Stimulated activated CD8-positive, alpha-beta memory T cell treated with anti-CD3 and anti-CD28 coated beads, Interleukin-7, amount 100 ng/mL, for 1 hour (primary cell): Measurements from ENCODE around the gene SEMA4B.
A peak's percentile ranks its signal among the peaks of the same experiment; 100 is the strongest.
"Not testable (repeated sequence)": the region's sequence is repeated elsewhere in the genome, so short reads cannot be mapped to it uniquely, and the experiment has no call there.

ENCODE experiments used
- DNase-seq, 2 donors: peaks; one replicate each; pipeline ENCODE4 v3.0.0-alpha.2; 2020; ENCODE audit warnings: low read depth in 2 of 2

The SEMA4B gene, protein sequence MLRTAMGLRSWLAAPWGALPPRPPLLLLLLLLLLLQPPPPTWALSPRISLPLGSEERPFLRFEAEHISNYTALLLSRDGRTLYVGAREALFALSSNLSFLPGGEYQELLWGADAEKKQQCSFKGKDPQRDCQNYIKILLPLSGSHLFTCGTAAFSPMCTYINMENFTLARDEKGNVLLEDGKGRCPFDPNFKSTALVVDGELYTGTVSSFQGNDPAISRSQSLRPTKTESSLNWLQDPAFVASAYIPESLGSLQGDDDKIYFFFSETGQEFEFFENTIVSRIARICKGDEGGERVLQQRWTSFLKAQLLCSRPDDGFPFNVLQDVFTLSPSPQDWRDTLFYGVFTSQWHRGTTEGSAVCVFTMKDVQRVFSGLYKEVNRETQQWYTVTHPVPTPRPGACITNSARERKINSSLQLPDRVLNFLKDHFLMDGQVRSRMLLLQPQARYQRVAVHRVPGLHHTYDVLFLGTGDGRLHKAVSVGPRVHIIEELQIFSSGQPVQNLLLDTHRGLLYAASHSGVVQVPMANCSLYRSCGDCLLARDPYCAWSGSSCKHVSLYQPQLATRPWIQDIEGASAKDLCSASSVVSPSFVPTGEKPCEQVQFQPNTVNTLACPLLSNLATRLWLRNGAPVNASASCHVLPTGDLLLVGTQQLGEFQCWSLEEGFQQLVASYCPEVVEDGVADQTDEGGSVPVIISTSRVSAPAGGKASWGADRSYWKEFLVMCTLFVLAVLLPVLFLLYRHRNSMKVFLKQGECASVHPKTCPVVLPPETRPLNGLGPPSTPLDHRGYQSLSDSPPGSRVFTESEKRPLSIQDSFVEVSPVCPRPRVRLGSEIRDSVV

DNA sequence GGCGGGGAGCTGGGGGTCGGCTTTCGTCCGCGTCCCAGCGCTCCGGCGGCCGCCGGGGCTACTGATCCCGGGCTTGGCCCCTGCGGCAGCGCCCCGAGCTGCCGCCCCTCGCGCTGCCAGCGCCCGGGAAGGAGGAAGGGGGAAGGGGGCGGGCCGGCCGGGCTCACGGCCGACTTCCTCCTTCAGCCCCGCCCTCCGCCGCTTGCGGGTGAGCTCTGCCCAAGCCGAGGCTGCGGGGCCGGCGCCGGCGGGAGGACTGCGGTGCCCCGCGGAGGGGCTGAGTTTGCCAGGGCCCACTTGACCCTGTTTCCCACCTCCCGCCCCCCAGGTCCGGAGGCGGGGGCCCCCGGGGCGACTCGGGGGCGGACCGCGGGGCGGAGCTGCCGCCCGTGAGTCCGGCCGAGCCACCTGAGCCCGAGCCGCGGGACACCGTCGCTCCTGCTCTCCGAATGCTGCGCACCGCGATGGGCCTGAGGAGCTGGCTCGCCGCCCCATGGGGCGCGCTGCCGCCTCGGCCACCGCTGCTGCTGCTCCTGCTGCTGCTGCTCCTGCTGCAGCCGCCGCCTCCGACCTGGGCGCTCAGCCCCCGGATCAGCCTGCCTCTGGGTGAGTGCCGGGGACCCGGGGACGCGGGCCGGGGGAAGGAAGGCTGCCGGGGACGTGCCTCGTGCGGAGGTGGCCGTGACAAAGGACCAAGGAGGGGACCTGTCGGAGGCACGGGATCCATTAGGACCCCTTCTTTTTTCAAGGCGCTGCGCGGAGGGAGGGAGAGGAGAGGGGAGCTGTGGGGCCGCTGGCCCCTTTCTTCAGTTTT is at the start of gene SEMA4B:
TSS of gene SEMA4B (plus strand) at position 201 of the 814 bp plus-strand sequence. CDS start at position 450, 249 bp downstream.
- DNase-seq, result peak in 1 of 2 donors; percentile 41

DNA sequence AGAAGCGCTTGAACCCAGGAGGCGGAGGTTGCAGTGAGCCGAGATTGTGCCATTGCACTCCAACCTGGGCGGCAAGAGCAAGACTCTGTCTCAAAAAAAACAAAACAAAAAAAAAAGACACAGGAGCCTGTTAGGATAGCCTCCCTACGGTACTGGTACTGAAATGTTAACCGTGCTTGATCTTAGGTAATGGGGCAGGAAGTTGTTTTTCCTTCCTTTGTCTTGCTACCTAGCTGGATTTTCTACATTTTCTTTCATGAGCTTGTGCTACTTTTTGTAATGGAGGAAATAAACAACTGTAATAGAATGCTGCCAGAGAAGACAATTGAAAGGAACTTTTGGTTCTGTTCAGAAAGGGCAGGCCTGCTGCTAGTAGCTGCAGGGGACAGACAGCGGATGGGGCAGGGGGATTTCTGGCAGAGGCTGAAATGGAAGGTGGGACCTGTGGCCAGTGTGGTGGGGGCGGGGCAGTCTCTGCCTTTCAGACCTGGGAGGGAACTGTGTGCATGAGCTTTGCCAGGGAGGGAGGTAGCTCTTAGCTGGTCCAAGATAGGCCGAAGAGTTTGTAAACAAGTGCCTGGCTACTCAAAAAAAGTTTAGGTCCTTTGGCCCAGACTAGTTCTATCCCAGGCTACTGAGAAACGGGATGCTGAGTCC is 49.0 kb upstream of the SEMA4B start:
- no peak for DNase-seq

DNA sequence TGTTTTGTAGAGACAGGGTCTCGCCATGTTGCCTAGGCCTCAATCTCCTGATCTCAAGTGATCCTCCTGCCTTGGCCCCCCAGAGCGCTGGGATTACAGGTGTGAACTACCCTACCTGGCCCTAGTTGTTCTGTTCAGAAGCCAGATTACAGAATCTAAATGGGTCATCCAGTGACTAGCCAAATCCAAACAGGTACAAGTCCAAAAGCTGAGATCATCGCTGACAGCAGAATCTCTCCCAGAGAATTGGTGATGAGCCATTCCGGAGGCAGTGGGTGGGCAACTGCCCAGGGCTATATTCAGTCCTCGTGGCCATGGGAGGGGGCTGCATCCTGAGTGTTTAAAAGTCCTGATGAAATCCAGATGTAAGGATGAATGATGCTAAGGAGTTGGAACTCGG is 47.5 kb upstream of the SEMA4B start:
- DNase-seq, result no peak

DNA sequence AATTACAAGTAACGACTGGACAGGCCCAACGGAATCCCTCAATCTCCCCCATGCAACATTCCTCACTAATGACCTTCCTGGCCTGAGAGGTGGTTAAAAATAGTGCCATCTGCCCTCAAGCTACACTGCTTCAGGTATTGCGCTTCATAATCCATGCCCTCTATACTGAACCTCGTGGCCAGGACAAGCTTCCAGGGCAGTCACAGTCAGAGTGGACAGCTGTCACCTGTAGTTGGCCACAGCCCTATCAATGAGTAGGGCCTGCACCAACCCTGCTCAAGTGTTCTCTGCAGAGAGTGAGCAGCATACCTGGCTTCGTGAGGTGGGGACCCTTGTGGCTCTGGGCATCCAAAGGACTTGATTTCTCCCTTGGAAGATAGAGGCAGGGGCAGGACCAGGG is 46.9 kb upstream of the SEMA4B start:
- DNase-seq, result no peak

DNA sequence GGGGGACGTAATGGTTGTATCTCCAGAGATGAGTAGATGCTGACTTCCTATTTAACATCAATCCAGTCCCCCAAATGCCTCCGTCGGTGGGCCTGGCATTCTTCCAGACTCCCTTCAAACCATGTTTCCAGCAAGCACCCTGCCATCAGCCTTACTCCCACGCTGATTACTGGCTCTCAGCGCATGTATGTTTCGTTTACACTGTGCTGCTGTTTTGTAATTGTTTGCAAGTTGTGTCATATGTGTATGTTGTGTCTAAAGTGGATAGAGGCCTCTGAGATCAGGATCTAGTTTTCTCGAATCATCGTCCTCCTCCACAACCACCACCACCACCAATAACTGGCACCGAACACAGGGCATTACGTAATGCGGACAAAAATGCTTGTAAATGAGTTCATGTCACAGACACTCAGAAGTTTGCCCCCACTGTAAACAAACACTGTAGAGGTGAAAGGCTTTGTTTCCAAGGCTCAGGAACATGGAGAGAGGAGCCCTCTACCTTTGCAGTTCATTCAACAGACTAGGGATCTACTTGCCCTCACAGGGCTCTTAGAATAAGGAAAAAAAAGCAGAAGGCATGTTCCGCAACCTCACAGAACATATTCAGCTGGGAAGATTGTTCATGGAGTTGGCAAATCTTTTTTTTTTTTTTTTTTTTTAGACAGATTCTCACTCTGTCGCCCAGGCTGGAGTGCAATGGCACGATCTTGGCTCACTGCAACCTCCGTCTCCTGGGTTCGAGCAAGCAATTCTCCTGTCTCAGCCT is 46.1 kb upstream of the SEMA4B start:
- DNase-seq, result no peak

DNA sequence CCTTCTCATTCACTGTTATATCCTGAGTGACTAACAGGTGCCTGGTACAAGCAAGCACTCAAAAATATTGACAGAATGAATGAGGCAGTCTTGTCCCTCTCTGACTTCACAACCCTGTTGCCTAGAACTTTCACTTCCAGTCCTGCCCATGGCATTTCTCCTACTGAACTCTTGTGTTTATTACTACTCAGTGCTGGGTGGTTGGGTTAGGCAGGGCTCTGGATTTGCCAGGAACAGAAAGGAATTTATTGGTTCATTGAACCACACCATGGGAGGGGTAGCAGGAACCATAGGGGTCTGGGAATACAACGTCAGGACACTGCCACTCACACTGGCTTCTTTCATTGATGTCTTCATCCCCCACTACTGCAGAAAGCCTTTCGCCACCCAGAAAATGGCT is 41.9 kb upstream of the SEMA4B start:
- DNase-seq, result no peak

DNA sequence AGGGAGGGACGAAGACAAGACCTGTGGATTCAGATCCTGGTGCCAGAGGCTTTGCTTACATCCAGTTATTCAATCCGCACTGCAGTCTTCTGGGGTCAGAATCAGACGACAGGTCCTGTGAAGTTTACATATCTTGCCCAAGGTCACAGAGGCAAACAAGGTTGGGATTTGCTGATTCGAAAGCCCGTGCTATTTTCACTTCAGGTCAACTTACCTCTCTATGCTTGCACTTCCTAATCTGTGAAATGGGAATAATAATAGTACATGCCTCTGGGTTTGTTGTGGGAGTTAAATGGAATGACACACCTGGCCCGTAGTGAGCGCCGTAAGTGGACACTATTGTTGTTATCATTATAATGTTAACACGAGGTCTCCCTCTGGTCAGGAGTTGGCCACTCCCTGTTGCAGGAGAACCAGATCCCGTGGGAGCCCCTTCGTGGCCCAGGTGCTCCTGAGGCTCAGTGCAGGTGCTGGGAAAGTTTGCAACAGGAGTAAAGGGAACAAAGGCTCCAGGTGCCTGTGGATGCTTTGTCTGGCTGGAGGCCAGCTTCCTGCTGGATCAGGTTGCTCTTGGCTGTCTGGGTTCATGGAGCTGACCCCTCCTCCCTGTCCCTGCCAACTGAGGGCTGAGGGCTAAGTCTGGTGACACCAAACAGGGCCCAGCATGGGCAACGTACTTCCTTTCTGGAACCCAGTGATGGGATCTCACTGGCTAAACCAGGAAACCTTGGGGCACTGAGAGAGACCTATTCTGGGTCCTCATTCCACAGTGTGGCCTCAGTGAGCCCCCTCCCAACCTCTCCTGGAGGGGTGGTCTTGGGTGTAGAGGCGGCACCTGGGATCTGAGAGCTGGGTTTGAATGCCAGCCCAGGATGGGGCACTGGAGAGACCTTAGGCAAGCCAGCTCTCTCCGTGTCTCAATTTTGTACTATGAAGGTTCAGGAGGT is 40.1 kb upstream of the SEMA4B start:
- no peak for DNase-seq

DNA sequence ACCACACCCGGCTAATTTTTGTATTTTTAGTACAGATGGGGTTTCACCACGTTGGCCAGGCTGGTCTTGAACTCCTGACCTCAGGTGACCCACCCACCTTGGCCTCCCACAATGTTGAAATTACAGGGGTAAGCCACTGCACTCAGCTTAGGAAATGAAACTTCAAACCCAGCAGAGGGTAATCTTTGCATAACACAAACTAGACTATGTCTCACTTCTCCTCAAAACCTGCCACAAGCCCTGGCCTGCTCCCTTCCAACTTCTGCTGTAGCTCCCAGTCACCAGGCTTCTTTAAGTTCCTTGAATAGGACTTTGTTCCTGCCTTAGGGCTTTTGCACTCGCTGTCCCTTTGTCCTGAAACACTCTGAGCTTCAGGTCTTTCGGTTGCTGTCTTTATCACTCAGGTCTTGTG is 39.2 kb upstream of the SEMA4B start:
- DNase-seq, result no peak

DNA sequence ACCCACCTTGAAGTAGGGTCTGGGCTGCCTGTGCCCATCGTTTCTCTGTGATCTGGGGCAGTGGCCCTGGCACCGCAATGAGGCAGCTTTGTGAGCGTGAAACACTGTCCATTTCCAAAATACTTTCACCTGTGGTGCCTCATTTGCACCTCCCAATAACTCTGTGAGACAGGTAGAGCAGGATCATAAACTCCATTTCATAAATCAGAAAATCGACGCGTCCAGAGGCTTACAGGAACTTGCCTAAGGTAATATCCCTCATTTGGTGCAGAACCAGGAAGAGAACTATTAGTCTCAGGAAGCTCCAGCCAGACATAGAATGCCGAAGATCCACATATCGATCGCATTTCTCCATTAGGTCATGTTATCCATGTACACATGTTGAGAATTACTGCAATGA is 38.2 kb upstream of the SEMA4B start:
- DNase-seq, result no peak

DNA sequence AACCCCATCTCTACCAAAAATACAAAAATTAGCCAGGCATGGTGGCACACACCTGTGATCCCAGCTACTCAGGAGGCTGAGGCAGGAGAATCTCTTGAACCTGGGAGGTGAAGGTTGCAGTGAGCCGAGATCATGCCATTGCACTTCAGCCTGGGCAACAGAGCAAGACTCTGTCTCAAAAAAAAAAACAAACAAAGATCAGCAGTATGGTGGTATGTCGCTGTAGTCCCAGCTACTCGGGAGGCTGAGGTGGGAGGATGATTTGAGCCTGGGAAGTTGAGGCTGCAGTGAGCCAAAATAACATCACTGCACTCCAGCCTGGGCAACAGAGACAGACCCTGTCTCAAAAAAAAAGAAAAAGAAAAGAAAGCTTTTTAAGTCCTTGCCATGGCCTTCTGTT is 36.9 kb upstream of the SEMA4B start:
- DNase-seq, result not testable (repeated sequence)

DNA sequence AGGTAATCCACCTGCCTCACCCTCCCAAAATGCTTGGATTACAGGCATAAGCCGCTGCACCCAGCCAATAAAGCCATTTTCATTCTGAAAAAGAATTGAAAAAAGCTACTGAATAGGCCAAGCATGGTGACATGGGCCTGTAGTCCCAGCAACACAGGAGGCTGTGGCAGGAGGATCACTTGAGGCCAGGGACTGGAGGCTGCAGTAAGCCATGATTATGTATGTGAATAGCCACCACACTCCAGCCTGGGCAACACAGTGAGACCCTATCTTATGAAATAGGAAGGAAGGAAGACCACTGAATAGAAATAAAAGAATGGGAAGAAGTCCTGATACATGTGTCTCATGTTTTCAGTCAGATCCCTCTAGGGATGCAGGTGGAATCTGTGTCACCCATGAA is 36.0 kb upstream of the SEMA4B start:
- DNase-seq, result no peak

DNA sequence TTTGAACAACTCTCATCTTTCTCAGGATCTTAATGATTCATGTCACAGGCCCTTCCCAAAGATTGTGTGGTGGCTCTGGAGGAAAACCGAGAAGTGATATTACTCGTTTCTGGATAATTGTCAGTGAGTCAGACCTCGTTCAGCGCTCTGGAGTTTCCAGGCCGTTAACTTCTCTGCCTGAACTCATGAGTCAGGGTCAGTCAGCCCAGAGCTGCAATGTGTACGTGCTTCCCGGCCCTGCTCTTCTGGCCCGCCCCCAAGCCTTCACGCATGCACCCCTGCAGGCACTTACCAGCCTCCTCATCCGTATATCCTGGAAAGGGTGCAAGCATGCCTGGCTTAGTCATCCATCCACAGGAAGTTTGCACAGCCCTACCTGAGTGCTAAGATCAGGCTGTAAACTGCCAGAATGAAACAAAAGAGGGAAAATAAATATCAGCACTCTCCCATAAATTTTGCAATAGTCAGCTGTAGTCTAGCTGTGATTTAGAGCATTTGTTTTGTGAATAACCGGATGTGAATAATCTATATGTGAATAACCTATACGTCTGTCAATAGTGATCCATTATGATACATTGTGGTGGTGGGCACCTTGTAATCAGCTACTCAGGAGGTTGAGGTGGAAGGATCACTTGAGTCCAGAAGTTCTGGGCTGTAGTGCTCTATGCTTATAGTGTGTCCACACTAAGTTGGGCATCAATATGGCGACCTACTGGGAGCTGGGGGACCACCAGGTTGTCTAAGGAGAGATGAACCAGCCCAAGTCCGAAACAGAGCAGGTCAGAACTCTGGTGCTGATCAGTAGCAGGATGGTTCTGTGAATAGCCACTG is 35.3 kb upstream of the SEMA4B start:
- DNase-seq, result no peak

DNA sequence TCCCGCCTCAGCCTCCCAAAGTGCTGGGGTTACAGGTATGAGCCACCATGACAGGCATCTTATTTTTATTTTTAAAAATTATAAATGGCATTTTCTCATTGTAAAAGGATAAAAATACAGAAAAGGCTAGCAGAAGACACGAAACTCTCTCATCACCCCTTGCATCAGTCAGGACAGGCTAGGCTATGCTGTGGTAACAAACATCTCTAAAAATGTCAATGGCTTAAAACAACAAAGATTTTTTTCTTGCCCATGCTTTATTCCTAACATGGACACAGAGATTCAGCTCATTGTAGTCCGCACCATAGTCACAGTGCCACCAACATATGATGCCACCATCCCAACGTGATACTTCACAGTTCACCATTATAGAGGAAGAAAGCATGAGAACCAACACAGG is 34.0 kb upstream of the SEMA4B start:
- no peak for DNase-seq

DNA sequence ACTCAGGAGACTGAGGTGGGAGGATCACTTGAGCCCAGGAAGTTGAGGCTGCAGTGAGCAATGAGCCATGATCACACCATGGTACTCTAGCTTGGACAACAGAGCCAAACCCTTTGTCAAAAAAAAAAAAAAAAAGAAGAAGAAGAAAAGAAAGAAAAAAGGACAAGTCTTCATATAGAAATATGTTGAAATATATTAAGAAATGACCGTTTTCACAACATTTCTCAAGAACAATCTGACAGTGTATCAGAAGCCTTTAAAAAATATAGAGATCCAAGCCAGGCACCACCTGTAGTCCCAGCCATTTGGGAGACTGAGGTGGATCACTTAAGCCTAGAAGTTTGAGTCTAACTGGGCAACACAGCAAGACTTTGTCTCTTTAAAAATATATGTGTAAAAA is 29.5 kb upstream of the SEMA4B start:
- DNase-seq, result no peak

DNA sequence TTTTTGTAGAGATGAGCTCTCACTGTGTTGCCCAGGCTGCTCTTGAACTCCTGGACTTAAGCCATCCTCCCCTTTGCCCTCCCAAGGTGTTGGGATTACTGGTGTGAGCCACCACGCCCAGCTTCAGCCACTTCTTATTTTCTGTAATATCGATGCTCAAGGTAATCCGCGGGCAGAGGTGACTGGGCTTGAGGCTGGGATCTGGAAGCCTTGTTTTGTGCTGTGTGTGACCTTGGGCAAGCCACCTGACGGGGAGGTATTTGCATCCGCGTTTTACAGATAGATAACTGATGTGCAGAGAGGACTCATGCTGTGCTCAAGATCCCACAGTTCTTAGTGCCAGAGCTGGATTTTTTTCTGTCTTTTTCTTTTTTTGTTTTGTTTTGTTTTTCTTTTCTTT is 27.8 kb upstream of the SEMA4B start:
- no peak for DNase-seq

DNA sequence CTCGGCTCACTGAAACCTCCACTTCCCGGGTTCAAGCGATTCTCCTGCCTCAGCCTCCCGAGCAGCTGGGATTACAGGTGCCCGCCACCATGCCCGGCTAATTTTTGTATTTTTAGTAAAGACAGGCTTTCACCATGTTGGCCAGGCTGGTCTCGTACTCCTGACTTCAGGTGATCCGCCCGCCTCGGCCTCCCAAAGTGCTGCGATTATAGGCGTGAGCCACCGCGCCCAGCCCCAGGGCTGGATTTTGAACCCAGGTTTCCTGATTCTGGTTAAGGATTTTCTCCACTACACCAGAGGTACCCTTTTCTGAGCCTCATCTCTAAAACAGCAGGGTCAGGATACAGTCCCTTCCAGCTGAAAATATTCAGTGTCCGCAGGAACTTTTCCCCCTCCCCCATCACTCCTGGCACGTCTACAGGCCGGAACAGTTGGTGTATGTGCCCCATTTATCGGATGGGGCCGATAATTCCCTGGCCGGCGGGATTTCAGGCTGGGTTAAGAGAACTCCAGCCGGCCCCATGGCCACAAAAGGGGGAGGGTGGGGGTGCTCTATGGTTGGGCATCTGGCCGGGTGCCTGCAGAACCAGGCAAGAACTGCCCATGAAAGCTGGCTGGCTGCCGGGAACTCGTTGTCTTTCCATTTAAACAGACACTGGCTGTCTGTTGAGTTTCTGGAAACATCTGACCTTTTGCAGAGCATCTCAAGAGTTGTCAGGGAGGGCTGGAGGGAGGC is 26.8 kb upstream of the SEMA4B start:
- no peak for DNase-seq

DNA sequence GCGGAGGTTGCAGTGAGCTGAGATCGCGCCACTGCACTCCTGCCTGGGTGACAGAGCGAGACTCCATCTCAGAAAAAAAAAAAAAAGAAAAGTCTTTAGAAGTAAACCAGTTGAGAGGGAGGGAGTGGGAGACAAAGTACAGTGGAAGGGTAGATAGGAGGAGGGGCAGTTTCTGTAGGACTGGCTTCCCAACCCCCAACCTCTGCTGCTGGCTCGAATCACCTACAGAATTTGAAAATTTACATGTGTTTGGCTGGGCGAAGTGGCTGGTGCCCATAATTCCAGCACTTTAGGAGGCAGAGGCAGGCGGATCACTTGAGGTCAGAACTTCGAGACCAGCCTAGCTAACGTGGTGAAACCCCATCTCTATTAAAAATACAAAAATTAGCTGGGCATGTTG is 24.1 kb upstream of the SEMA4B start:
- no peak for DNase-seq
